Osteoblast (primary cell): ENCODE data around the gene INPP4B. TPM values are rescaled to one million over a fixed set of nuclear protein-coding genes. Genes with fewer than 3 reads are reported as not detected.
A peak's percentile ranks its signal among the peaks of the same experiment; 100 is the strongest.

Experiments used
- DNase-seq: peaks from one replicate; pipeline ENCODE4 v3.0.0; 2011; ENCODE audit warnings: low spot score, mixed read lengths; ENCODE audit not compliant: insufficient read length; ENCODE audit errors: missing footprints
- H2AFZ ChIP-seq: 2 replicates; pipeline ENCODE4 v1.6.0; 2011; ENCODE audit warnings: mild to moderate bottlenecking, low read length
- H3K27ac ChIP-seq: 2 replicates; pipeline ENCODE4 v1.5.1; 2011; ENCODE audit warnings: mild to moderate bottlenecking, low read depth, low read length, moderate library complexity
- H3K27me3 ChIP-seq: 2 replicates; pipeline ENCODE4 v1.6.0; 2012; ENCODE audit warnings: mild to moderate bottlenecking, control low read depth, inconsistent platforms, low read length, moderate library complexity; ENCODE audit not compliant: insufficient read depth
- H3K36me3 ChIP-seq: 2 replicates; pipeline ENCODE4 v1.5.1; 2011; ENCODE audit warnings: mild to moderate bottlenecking, low read length, control low read depth, moderate library complexity; ENCODE audit not compliant: insufficient read depth
- H3K4me1 ChIP-seq: 2 replicates; pipeline ENCODE4 v1.5.1; 2011; ENCODE audit warnings: mild to moderate bottlenecking, low read length, control low read depth, moderate library complexity; ENCODE audit not compliant: insufficient read depth
- H3K4me2 ChIP-seq: 2 replicates; pipeline ENCODE4 v1.6.0; 2011; ENCODE audit warnings: mild to moderate bottlenecking, low read length; ENCODE audit not compliant: insufficient read depth
- H3K4me3 ChIP-seq: fragments of 200-600 bp; sonication (generic); 3 replicates; pipeline ENCODE4 v1.5.1; 2012; ENCODE audit warnings: mild to moderate bottlenecking, low read length, inconsistent platforms; ENCODE audit not compliant: insufficient read depth
- H3K79me2 ChIP-seq: 2 replicates; pipeline ENCODE4 v1.6.0; 2012; ENCODE audit warnings: mild to moderate bottlenecking, low read length, control low read depth, inconsistent platforms; ENCODE audit not compliant: insufficient read depth
- H3K9me3 ChIP-seq: 2 replicates; pipeline ENCODE4 v1.5.1; 2011; ENCODE audit warnings: low read depth, low read length, control low read depth
- H4K20me1 ChIP-seq: 2 replicates; pipeline ENCODE4 v1.6.0; 2012; ENCODE audit warnings: mild to moderate bottlenecking, low read length, control low read depth; ENCODE audit not compliant: insufficient read depth
- CTCF ChIP-seq: IDR thresholded peaks from 2 replicates; pipeline ENCODE4 v1.5.1; 2011; ENCODE audit warnings: mild to moderate bottlenecking, low read depth, low read length, moderate library complexity; ENCODE audit errors: extremely low read depth
- total RNA-seq: library from RNA; depleted of rRNA; stranded (reverse); fragments of >200 nt; gene quantifications from 2 replicates; pipeline ENCODE4 v1.2.3, GENCODE V29; 2012

Gene INPP4B
- total RNA-seq, 1 donor: 11.6 TPM

- H3K9me3 ChIP-seq: no peaks in the 10 kb centered on the region
- H3K27me3 ChIP-seq: no peaks in the 10 kb centered on the region
- H4K20me1 ChIP-seq: no peaks in the 10 kb centered on the region
- H3K4me3 ChIP-seq: no peak overlapping the region
- H3K4me2 ChIP-seq: no peak overlapping the region
- H2AFZ ChIP-seq: peak overlapping the region; percentile 57
- no peaks in the 10 kb centered on the region for H3K79me2 ChIP-seq
- no peak overlapping the region for H3K27ac ChIP-seq
- H3K36me3 ChIP-seq: no peaks in the 10 kb centered on the region
- no peak for TF ChIP-seq CTCF
- DNase-seq: no peak
- H3K4me1 ChIP-seq: peaks cover 5% of the 10 kb centered on the region
These were observed 744.7 kb downstream of the INPP4B start for GRCh38 chr4:142101401-142101800.

- Histone ChIP-seq H3K27ac (no peak overlapping the region), H3K9me3 (no peaks in the 10 kb centered on the region), H3K79me2 (no peaks in the 10 kb centered on the region), H3K4me2 (no peak overlapping the region), H3K36me3 (no peaks in the 10 kb centered on the region), H3K27me3 (no peaks in the 10 kb centered on the region), H4K20me1 (no peaks in the 10 kb centered on the region), H2AFZ (peak overlapping the region; percentile 57), H3K4me3 (no peak overlapping the region), H3K4me1 (peaks cover 9% of the 10 kb centered on the region)
- no peak for TF ChIP-seq CTCF
- no peak for DNase-seq
These were observed 745.2 kb downstream of the INPP4B start for GRCh38 chr4:142100941-142101340.

DNA sequence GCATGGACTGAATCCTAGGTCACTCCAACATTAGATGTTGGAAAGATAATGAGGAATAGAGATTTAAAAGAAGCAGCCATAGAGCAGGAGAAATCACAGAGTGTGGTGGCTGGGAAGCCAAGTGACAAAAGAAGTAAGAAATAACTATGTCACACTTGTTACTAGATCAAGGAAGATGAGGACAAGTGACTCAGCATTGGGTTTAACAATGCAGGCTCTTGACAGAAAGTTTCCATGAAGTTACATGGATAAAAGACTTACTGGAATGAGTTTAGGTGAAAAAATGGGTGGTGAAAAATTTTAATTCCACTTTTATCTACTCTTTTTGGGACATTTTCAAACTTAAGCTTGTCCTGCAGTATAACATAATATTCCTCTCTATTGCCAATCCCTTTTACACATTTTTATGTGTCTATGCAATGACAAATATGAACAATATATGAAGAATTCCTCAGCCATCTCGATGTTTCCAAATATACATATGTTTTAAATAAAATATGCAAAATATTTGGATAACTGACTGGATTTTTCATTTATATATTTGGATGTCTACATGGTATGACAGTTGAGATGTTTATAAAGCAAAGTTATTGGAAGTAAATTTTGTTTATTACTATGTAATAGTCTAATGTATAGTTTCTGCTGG is 747.1 kb downstream of the INPP4B start:
- no peaks in the 10 kb centered on the region for H3K27me3 ChIP-seq
- H2AFZ ChIP-seq: peak overlapping the region; percentile 23
- H3K4me2 ChIP-seq: no peak overlapping the region
- no peak overlapping the region for H3K27ac ChIP-seq
- H3K9me3 ChIP-seq: no peaks in the 10 kb centered on the region
- no peaks in the 10 kb centered on the region for H3K36me3 ChIP-seq
- TF ChIP-seq CTCF: no peak
- H3K4me1 ChIP-seq: peaks cover 15% of the 10 kb centered on the region
- H3K4me3 ChIP-seq: no peak overlapping the region
- DNase-seq: no peak
- H3K79me2 ChIP-seq: no peaks in the 10 kb centered on the region
- no peaks in the 10 kb centered on the region for H4K20me1 ChIP-seq

DNA sequence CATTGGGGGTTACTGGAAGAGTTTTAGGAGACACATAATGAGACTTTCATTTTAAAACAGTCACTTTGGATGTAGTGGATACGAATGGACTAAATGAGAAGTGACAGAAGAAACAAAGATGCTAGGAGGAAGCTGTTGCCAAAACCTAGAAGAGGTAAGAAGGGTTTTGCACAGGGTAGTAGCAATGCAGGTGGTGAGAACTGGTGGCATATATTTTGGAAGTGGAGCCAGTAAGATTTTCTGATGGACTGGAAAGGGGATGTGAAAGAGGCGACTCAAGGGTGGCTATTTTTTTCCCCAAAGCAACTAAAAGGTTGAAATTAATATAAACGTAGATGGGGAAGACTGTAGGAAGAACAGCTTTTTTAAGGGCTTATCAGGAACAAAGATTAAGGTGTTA is 747.7 kb downstream of the INPP4B start:
- H3K9me3 ChIP-seq: no peaks in the 10 kb centered on the region
- no peaks in the 10 kb centered on the region for H3K79me2 ChIP-seq
- no peaks in the 10 kb centered on the region for H3K36me3 ChIP-seq
- H3K27me3 ChIP-seq: no peaks in the 10 kb centered on the region
- H2AFZ ChIP-seq: no peak overlapping the region
- no peaks in the 10 kb centered on the region for H4K20me1 ChIP-seq
- no peak overlapping the region for H3K27ac ChIP-seq
- TF ChIP-seq CTCF: no peak
- H3K4me1 ChIP-seq: peaks cover 15% of the 10 kb centered on the region
- no peak overlapping the region for H3K4me3 ChIP-seq
- no peak overlapping the region for H3K4me2 ChIP-seq
- DNase-seq: no peak
